Transverse colon (tissue), 4 donors: ENCODE data around the gene IL23A. TPM values are rescaled to one million over a fixed set of nuclear protein-coding genes. Genes with fewer than 3 reads are reported as not detected.

Experiments used
- DNase-seq: peaks from one replicate; pipeline ENCODE4 v3.0.0-alpha.2; 2019
- H3K27ac ChIP-seq, 4 donors: fragments of 200-600 bp; sonication (generic); 2 replicates each; pipeline ENCODE4 v1.5.1; 2016 to 2018; ENCODE audit warnings: inconsistent platforms in 4 of 4
- H3K27me3 ChIP-seq: fragments of 200-600 bp; sonication (generic); 2 replicates; pipeline ENCODE4 v1.5.1; 2017; ENCODE audit warnings: inconsistent platforms
- H3K36me3 ChIP-seq, 4 donors: fragments of 200-600 bp; sonication (generic); 2 replicates each; pipeline ENCODE4 v1.5.1; 2017 to 2019; ENCODE audit warnings: inconsistent platforms in 4 of 4
- H3K4me1 ChIP-seq, 4 donors: fragments of 200-600 bp; sonication (generic); 2 replicates each; pipeline ENCODE4 v1.5.1; 2017 to 2020; ENCODE audit warnings: inconsistent platforms in 4 of 4
- H3K4me3 ChIP-seq, 4 donors: fragments of 200-600 bp; sonication (generic); 1 replicate in 1 of 4; 2 replicates in 3 of 4; pipeline versions ENCODE4 v1.5.1 to v1.6.1; 2017 to 2019; ENCODE audit warnings: inconsistent platforms in 4 of 4
- H3K9me3 ChIP-seq, 2 donors: fragments of 200-600 bp; sonication (generic); 2 replicates each; pipeline ENCODE4 v1.5.1; 2017 to 2019; ENCODE audit warnings: inconsistent platforms in 2 of 2
- EP300 ChIP-seq: sonication (generic); formaldehyde crosslinking; IDR thresholded peaks from one replicate; pipeline ENCODE4 v1.6.1; 2017; ENCODE audit warnings: antibody characterized with exemption, low read depth
- POLR2A ChIP-seq: fragments of 450-650 bp; IDR thresholded peaks from one replicate; pipeline ENCODE4 v1.6.1; 2016; ENCODE audit warnings: antibody characterized with exemption, mild to moderate bottlenecking, moderate library complexity
- POLR2AphosphoS5 ChIP-seq, 3 donors: sonication (generic); formaldehyde crosslinking; IDR thresholded peaks; one replicate each; pipeline ENCODE4 v1.6.1; 2016; ENCODE audit warnings: antibody characterized with exemption in 3 of 3
- WGBS, 2 donors: methylation state at CpG; one replicate each; pipeline ENCODE4 v1.1.5; 2018; ENCODE audit warnings: low coverage in 1 of 2; 5-methylcytosine and 5-hydroxymethylcytosine counted together
- in situ Hi-C, 4 donors: fragments of 200-750 bp; cut with MboI; loops; one replicate each; pipeline versions ENCODE4 v1.15.0 to v1.15.1; 2017; ENCODE audit warnings: low sequenced_read_pairs in 3 of 4, low pct_ligation_motif_present in 1 of 4, low pct_unique_long_range_greater_than_20kb in 1 of 4
- intact Hi-C: fragments of 100-400 bp; cut with DNase I; formaldehyde crosslinking; loops from one replicate; pipeline ENCODE4 v1.15.1; 2023; ENCODE audit warnings: low total_unique reads
- total RNA-seq, 4 donors: library from RNA; depleted of rRNA; stranded (reverse); fragments of >200 nt; gene quantifications; one replicate each; pipeline ENCODE4 v1.1.0, GENCODE V29; 2016
- TF ChIP-seq, protein P1 (sequence below), 5 experiments: fragments of 200-600 bp in 3 of 5; fragments of 450-650 bp in 2 of 5; sonication (generic) in 3 of 5; IDR thresholded peaks; 1 replicate in 2 of 5; 2 replicates in 3 of 5; pipeline ENCODE4 v1.5.1; 2016 to 2017; ENCODE audit warnings: antibody characterized with exemption in 5 of 5, inconsistent platforms in 3 of 5, mild to moderate bottlenecking in 2 of 5, moderate library complexity in 1 of 5

Gene IL23A
- total RNA-seq, 4 donors from 2014 or later, result 1.3 TPM; not detected in 3

DNA sequence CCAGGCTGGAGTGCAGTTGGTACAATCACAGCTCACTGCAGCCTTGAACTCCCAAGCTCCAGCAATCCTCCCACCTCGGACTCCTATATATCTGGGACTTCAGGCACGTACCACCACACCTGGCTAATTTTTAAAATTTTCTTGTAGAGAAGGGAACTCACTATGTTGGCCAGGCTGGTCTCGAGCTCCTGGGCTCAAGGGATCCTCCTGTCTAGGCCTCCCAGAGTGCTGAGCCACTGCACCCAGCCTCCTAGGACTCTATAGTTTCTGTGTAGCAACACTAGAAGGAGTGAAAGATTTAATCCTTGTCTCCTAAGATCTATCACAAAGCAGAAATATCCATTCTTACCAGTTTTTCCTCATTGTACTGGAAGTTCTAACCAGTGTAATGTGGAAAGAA, 28.3 kb downstream of the IL23A start:
- no peak overlapping the region for H3K27ac ChIP-seq
- no peak for TF ChIP-seq POLR2A
- no peak for TF ChIP-seq EP300
- TF ChIP-seq, protein P1, sequence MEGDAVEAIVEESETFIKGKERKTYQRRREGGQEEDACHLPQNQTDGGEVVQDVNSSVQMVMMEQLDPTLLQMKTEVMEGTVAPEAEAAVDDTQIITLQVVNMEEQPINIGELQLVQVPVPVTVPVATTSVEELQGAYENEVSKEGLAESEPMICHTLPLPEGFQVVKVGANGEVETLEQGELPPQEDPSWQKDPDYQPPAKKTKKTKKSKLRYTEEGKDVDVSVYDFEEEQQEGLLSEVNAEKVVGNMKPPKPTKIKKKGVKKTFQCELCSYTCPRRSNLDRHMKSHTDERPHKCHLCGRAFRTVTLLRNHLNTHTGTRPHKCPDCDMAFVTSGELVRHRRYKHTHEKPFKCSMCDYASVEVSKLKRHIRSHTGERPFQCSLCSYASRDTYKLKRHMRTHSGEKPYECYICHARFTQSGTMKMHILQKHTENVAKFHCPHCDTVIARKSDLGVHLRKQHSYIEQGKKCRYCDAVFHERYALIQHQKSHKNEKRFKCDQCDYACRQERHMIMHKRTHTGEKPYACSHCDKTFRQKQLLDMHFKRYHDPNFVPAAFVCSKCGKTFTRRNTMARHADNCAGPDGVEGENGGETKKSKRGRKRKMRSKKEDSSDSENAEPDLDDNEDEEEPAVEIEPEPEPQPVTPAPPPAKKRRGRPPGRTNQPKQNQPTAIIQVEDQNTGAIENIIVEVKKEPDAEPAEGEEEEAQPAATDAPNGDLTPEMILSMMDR (IDR thresholded peaks at IDR 0.05), result no peak
- no peak for TF ChIP-seq POLR2AphosphoS5 (IDR thresholded peaks at IDR 0.05)
- intact Hi-C loops, result no loop called here

DNA sequence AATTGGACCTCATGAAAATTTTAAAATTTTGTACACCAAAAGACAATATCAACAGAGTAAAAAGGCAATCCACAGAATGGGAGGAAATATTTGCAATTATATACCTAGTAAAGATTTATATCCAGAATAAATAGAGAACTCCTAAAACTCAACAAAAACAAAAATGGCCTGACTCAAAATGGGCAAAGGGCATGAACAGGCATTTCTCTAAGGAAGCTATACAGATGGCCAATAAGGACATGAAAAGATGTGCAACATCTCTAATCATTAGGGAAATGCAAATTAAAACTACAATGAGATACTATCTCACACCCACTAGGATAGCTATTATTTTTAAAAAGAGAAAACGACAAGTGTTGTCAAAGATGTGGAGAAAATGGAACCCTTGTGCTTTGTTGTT, 34.8 kb downstream of the IL23A start:
- Histone ChIP-seq H3K4me3 (no peak overlapping the region), H3K27ac (no peak overlapping the region), H3K9me3 (no peaks in the 10 kb centered on the region), H3K4me1 (no peaks in the 10 kb centered on the region), H3K36me3 (no peaks in the 10 kb centered on the region), H3K27me3 (no peaks in the 10 kb centered on the region)
- TF ChIP-seq, protein P1 (IDR thresholded peaks at IDR 0.05), result no peak
- TF ChIP-seq POLR2A (no peak), POLR2AphosphoS5 (IDR thresholded peaks at IDR 0.05) (no peak), EP300 (no peak)
- no peak for DNase-seq
- intact Hi-C loops (loop anchor here (5.0 kb wide), 1 partner anchor 784 kb away; no protein-coding TSS in a partner anchor), in situ Hi-C loops (no loop called here)
- 96 to 100% methylated on average over 1 of the region's 1 CpG for WGBS, 2 donors

More for the DNA sequence above, 28.3 kb downstream of the IL23A start:
- Histone ChIP-seq H3K4me3 (no peak overlapping the region), H3K27me3 (no peaks in the 10 kb centered on the region), H3K36me3 (no peaks in the 10 kb centered on the region), H3K4me1 (no peaks in the 10 kb centered on the region), H3K9me3 (no peaks in the 10 kb centered on the region)
- in situ Hi-C loops, result no loop called here
- no peak for DNase-seq
- 88 to 92% methylated on average over 2 to 3 of the region's 3 CpGs for WGBS, 2 donors

DNA sequence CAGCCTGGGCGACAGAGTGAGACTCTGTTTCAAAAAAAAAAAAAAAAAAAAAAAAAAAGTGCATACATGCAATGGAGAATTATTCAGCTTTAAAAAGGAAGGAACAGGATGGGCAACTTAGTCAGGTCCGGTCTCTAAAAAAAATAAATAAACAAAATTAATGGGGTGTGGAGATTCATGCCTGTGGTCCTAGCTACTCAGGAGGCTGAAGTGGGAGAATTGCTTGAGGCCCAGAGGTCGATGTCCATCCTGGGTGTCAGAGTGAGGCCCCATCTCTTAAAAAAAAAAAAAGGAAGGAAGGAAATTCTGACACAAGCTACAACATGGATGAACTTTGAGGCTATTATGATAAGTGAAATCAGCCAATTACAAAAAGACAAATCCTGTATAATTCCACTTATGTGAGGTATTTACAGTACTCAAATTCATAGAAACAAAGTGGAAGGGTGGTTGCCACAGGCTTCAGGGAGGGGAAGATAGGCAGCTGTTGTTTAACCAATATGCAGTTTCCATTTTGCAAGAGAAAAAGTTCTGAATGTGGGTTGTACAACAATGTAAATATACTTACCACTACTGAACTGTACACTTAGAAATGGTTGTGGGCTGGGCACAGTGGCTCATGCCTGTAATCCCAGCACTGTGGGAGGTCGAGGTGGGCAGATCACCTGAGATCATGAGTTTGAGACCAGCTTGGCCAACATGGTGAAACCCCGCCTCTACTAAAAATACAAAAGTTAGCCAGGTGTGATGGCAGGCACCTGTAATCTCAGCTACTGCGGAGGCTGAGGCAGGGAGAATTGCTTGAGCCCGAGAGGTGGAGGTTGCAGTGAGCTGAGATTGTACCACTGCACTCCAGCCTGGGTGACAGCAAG, 36.3 kb downstream of the IL23A start:
- H3K9me3 ChIP-seq, result no peaks in the 10 kb centered on the region
- intact Hi-C loops (loop anchor here (5.0 kb wide), 1 partner anchor 782 kb away; no protein-coding TSS in a partner anchor), in situ Hi-C loops (no loop called here)
- H3K4me1 ChIP-seq, result no peaks in the 10 kb centered on the region
- no peak for DNase-seq
- no peak overlapping the region for H3K27ac ChIP-seq
- 59 to 69% methylated on average over 4 to 7 of the region's 7 CpGs for WGBS, 2 donors
- H3K36me3 ChIP-seq, result no peaks in the 10 kb centered on the region
- no peak overlapping the region for H3K4me3 ChIP-seq
- TF ChIP-seq, protein P1 (IDR thresholded peaks at IDR 0.05), result no peak
- TF ChIP-seq EP300 (no peak), POLR2AphosphoS5 (IDR thresholded peaks at IDR 0.05) (no peak)
- H3K27me3 ChIP-seq, result no peaks in the 10 kb centered on the region

DNA sequence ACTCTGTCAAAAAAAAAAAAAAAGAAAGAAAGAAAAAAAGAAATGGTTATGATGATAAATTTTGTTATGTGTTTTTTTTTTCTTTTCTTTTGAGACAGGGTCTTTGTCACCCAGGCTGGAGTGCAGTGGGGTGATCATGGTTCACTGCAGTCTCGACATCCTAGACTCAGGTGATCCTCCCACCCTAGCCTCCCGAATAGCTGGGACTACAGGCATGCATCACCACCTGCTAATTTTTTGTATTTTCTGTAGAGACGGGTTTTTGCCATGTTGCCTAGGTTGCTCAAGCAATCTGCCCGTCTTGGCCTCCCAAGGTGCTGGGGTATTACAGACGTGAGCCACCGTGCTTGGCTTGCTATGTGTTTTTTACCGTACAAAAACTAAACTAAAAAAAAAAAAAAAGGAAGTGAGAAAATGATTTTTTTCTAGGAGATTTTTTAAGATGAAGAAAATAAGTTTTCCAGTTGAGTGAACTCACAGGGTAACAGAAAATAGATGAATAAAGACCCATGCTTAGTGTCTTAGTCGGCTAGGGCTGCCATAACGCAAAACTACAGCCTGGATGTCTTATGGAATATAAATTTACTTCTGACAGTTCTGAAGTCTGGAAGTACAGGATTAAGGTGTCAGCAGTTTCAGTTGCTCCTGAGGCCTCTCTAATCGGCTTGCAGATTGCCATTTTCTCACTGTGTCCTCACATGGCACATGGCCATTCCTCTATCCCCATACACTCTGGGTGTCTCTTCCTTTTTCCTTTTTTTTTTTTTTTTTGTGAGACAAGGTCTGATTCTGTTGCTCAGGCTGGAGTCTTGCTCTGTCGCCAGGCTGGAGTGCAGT, 37.1 kb downstream of the IL23A start:
- intact Hi-C loops (no loop called here), in situ Hi-C loops (no loop called here)
- 68 to 74% methylated on average over 10 to 11 of the region's 11 CpGs for WGBS, 2 donors
- DNase-seq, result no peak
- TF ChIP-seq, protein P1 (IDR thresholded peaks at IDR 0.05), result no peak
- TF ChIP-seq POLR2AphosphoS5 (IDR thresholded peaks at IDR 0.05) (no peak), POLR2A (no peak), EP300 (no peak)
- no peaks in the 10 kb centered on the region for H3K4me1 ChIP-seq
- H3K36me3 ChIP-seq, result no peaks in the 10 kb centered on the region
- H3K27ac ChIP-seq, result no peak overlapping the region
- no peaks in the 10 kb centered on the region for H3K27me3 ChIP-seq
- no peak overlapping the region for H3K4me3 ChIP-seq
- no peaks in the 10 kb centered on the region for H3K9me3 ChIP-seq
